ENCODE measurements around the gene ALKBH3.

DNA sequence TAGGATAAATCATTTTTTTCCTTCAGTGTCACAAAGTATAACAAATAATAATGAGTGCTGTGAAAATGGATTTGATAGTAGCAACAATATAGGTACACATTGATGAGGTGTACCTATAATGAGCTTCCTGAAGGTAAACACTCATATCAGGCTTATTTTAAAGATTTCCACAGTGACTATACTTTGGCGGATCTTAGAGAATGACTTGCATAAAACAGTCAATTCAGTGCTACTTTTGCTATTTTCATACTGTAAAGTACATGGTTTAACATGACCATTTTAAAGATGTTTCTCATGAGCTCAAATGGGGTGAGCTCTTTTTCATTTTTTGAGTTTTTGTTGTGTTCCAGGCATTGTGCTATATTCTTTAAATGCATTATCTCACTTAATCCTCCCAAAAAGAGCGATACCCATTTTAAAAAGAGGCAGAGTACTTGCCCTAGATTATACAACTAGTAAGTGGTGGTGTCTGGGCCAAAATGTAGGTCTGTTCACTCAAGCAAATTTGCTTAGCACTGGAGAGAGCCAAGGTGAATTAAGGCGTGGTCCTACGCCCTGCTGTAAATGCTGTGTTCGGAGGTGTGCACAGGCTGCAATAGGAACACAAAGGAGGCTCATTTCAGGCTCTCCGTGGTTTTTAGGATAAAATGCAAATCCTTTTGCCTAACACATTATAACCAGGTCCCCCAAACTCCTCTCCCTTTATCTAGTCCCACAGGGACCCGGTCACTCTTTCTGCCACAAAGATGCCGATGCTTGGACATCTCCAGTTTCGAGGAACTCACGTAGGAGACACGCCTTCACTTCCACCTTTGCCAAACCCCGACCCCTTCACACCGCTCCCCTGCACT, 617 bp upstream of the ALKBH3 start:
- TF ChIP-seq, protein P1, sequence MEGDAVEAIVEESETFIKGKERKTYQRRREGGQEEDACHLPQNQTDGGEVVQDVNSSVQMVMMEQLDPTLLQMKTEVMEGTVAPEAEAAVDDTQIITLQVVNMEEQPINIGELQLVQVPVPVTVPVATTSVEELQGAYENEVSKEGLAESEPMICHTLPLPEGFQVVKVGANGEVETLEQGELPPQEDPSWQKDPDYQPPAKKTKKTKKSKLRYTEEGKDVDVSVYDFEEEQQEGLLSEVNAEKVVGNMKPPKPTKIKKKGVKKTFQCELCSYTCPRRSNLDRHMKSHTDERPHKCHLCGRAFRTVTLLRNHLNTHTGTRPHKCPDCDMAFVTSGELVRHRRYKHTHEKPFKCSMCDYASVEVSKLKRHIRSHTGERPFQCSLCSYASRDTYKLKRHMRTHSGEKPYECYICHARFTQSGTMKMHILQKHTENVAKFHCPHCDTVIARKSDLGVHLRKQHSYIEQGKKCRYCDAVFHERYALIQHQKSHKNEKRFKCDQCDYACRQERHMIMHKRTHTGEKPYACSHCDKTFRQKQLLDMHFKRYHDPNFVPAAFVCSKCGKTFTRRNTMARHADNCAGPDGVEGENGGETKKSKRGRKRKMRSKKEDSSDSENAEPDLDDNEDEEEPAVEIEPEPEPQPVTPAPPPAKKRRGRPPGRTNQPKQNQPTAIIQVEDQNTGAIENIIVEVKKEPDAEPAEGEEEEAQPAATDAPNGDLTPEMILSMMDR (IDR thresholded peaks at IDR 0.05) = no peak
- TF ChIP-seq, protein P2, sequence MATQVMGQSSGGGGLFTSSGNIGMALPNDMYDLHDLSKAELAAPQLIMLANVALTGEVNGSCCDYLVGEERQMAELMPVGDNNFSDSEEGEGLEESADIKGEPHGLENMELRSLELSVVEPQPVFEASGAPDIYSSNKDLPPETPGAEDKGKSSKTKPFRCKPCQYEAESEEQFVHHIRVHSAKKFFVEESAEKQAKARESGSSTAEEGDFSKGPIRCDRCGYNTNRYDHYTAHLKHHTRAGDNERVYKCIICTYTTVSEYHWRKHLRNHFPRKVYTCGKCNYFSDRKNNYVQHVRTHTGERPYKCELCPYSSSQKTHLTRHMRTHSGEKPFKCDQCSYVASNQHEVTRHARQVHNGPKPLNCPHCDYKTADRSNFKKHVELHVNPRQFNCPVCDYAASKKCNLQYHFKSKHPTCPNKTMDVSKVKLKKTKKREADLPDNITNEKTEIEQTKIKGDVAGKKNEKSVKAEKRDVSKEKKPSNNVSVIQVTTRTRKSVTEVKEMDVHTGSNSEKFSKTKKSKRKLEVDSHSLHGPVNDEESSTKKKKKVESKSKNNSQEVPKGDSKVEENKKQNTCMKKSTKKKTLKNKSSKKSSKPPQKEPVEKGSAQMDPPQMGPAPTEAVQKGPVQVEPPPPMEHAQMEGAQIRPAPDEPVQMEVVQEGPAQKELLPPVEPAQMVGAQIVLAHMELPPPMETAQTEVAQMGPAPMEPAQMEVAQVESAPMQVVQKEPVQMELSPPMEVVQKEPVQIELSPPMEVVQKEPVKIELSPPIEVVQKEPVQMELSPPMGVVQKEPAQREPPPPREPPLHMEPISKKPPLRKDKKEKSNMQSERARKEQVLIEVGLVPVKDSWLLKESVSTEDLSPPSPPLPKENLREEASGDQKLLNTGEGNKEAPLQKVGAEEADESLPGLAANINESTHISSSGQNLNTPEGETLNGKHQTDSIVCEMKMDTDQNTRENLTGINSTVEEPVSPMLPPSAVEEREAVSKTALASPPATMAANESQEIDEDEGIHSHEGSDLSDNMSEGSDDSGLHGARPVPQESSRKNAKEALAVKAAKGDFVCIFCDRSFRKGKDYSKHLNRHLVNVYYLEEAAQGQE (IDR thresholded peaks at IDR 0.05) = no peak
- no peak for TF ChIP-seq MYC (IDR thresholded peaks at IDR 0.05; ENCODE audit: borderline replicate concordance, low read length)
- no peak for TF ChIP-seq KDM1A (IDR thresholded peaks at IDR 0.05; ENCODE audit: low read depth)
- TF ChIP-seq RAD21 (conservative IDR thresholded peaks at IDR 0.05 in 1 of 2, IDR thresholded peaks at IDR 0.05 in 1 of 2) = no peak
- no peak for TF ChIP-seq POLR2AphosphoS2 (conservative IDR thresholded peaks at IDR 0.05; ENCODE audit: low read length)
- TF ChIP-seq, protein P3, sequence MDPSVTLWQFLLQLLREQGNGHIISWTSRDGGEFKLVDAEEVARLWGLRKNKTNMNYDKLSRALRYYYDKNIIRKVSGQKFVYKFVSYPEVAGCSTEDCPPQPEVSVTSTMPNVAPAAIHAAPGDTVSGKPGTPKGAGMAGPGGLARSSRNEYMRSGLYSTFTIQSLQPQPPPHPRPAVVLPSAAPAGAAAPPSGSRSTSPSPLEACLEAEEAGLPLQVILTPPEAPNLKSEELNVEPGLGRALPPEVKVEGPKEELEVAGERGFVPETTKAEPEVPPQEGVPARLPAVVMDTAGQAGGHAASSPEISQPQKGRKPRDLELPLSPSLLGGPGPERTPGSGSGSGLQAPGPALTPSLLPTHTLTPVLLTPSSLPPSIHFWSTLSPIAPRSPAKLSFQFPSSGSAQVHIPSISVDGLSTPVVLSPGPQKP (IDR thresholded peaks at IDR 0.05; ENCODE audit: low read depth, low read length) = no peak
- TF ChIP-seq ZC3H11A (IDR thresholded peaks at IDR 0.05) = no peak
- TF ChIP-seq HDAC2 (IDR thresholded peaks at IDR 0.05) = no peak
- no peak for TF ChIP-seq CHD4 (IDR thresholded peaks at IDR 0.05; ENCODE audit: borderline replicate concordance)
- TF ChIP-seq JUN (IDR thresholded peaks at IDR 0.05) = no peak
- no peak for TF ChIP-seq SMC3 (IDR thresholded peaks at IDR 0.05)

Data from A549 (cell line).